ENCODE measurements around the gene TMEM156. TPM values are rescaled to one million over a fixed set of nuclear protein-coding genes. Genes with fewer than 3 reads are reported as not detected.
"Not testable (repeated sequence)": the region's sequence is repeated elsewhere in the genome, so short reads cannot be mapped to it uniquely, and the experiment has no call there.

TMEM156 gene
- polyA plus RNA-seq, 1 donor from 2014 or later: not detected

DNA sequence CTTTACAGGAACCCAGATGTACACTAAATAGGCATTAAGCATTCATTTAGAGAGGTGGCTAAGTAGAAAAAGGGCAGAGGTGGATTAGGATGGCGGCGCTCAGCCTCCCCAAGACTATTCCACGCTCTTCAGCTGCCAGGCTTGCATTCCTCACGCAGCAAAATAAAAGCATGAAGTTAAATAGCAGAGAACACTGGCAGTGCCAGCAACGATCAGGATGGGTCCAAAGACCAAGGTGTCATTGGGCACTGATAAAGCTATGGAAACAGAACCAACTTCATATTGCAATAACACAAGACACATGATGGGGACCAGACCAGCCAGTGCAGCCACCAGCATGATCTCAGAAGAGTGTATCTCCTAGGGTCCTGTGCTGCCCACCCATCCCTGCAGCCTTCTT, 42.0 kb downstream of the TMEM156 start:
- no peaks in the 10 kb centered on the region for H3K79me2 ChIP-seq (replicated peaks; ENCODE audit: insufficient read depth, low read length)
- H3K27ac ChIP-seq (ENCODE audit: low read length): no peak overlapping the region
- TF ChIP-seq EP300 (conservative IDR thresholded peaks at IDR 0.05; ENCODE audit: poor library complexity, severe bottlenecking) (no peak), MXI1 (conservative IDR thresholded peaks at IDR 0.05; ENCODE audit: poor library complexity, severe bottlenecking) (no peak), SMC3 (conservative IDR thresholded peaks at IDR 0.05; ENCODE audit: poor library complexity) (no peak), TAF1 (IDR thresholded peaks at IDR 0.05; ENCODE audit: low read depth) (no peak), EZH2 (IDR thresholded peaks at IDR 0.05; ENCODE audit: borderline replicate concordance, insufficient read depth, low read length, poor library complexity, severe bottlenecking) (no peak), RAD21 (conservative IDR thresholded peaks at IDR 0.05) (no peak), POLR2AphosphoS5 (IDR thresholded peaks at IDR 0.05) (no peak)
- TF ChIP-seq, protein P1, sequence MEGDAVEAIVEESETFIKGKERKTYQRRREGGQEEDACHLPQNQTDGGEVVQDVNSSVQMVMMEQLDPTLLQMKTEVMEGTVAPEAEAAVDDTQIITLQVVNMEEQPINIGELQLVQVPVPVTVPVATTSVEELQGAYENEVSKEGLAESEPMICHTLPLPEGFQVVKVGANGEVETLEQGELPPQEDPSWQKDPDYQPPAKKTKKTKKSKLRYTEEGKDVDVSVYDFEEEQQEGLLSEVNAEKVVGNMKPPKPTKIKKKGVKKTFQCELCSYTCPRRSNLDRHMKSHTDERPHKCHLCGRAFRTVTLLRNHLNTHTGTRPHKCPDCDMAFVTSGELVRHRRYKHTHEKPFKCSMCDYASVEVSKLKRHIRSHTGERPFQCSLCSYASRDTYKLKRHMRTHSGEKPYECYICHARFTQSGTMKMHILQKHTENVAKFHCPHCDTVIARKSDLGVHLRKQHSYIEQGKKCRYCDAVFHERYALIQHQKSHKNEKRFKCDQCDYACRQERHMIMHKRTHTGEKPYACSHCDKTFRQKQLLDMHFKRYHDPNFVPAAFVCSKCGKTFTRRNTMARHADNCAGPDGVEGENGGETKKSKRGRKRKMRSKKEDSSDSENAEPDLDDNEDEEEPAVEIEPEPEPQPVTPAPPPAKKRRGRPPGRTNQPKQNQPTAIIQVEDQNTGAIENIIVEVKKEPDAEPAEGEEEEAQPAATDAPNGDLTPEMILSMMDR (IDR thresholded peaks at IDR 0.05; ENCODE audit: poor library complexity, severe bottlenecking): no peak
- TF ChIP-seq, protein P2, sequence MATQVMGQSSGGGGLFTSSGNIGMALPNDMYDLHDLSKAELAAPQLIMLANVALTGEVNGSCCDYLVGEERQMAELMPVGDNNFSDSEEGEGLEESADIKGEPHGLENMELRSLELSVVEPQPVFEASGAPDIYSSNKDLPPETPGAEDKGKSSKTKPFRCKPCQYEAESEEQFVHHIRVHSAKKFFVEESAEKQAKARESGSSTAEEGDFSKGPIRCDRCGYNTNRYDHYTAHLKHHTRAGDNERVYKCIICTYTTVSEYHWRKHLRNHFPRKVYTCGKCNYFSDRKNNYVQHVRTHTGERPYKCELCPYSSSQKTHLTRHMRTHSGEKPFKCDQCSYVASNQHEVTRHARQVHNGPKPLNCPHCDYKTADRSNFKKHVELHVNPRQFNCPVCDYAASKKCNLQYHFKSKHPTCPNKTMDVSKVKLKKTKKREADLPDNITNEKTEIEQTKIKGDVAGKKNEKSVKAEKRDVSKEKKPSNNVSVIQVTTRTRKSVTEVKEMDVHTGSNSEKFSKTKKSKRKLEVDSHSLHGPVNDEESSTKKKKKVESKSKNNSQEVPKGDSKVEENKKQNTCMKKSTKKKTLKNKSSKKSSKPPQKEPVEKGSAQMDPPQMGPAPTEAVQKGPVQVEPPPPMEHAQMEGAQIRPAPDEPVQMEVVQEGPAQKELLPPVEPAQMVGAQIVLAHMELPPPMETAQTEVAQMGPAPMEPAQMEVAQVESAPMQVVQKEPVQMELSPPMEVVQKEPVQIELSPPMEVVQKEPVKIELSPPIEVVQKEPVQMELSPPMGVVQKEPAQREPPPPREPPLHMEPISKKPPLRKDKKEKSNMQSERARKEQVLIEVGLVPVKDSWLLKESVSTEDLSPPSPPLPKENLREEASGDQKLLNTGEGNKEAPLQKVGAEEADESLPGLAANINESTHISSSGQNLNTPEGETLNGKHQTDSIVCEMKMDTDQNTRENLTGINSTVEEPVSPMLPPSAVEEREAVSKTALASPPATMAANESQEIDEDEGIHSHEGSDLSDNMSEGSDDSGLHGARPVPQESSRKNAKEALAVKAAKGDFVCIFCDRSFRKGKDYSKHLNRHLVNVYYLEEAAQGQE (IDR thresholded peaks at IDR 0.05; ENCODE audit: borderline replicate concordance): no peak
- no peaks in the 10 kb centered on the region for H3K27me3 ChIP-seq (ENCODE audit: insufficient read depth, low read depth, low read length)
- no peaks in the 10 kb centered on the region for H3K36me3 ChIP-seq (ENCODE audit: insufficient read depth, low read length)
- H3K4me2 ChIP-seq (ENCODE audit: low read length): no peak overlapping the region
- no peak overlapping the region for H3K9ac ChIP-seq (ENCODE audit: low read length)
- no peaks in the 10 kb centered on the region for H4K20me1 ChIP-seq (ENCODE audit: insufficient read depth)
- no peaks in the 10 kb centered on the region for H3K9me2 ChIP-seq (ENCODE audit: insufficient read depth, low read length)
- no peaks in the 10 kb centered on the region for H3K9me3 ChIP-seq (ENCODE audit: low read length)
- H3F3A ChIP-seq (ENCODE audit: insufficient read depth, low read length, poor library complexity, severe bottlenecking): no peaks in the 10 kb centered on the region
- H3K4me3 ChIP-seq (ENCODE audit: low read length): no peak overlapping the region
- no peak overlapping the region for H2AFZ ChIP-seq (ENCODE audit: low read depth, low read length)

DNA sequence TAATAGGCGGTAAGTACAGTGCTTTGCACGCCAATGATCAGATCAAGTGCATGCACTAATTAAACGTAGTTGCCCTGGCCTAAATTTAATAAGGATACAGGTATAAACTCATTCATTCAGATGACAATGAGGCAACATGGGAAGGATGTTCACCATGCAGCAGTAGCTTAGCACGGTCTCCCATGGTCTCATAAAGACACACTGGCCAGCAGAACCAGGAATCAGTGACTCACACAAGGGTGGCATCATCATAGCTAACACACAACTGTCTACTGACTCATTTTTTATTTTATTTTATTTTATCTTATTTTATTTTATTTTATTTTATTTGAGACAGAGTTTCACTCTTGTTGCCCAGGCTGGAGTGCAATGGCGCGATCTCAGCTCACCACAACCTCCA, 42.7 kb downstream of the TMEM156 start:
- Histone ChIP-seq H3K79me2 (replicated peaks; ENCODE audit: insufficient read depth, low read length) (no peaks in the 10 kb centered on the region), H3K4me3 (ENCODE audit: low read length) (no peak overlapping the region), H3K36me3 (ENCODE audit: insufficient read depth, low read length) (no peaks in the 10 kb centered on the region), H3K9ac (ENCODE audit: low read length) (no peak overlapping the region), H3K27me3 (ENCODE audit: insufficient read depth, low read depth, low read length) (no peaks in the 10 kb centered on the region), H3F3A (ENCODE audit: insufficient read depth, low read length, poor library complexity, severe bottlenecking) (no peaks in the 10 kb centered on the region), H2AFZ (ENCODE audit: low read depth, low read length) (no peak overlapping the region), H3K27ac (ENCODE audit: low read length) (no peak overlapping the region), H3K9me3 (ENCODE audit: low read length) (no peaks in the 10 kb centered on the region), H4K20me1 (ENCODE audit: insufficient read depth) (no peaks in the 10 kb centered on the region), H3K4me2 (ENCODE audit: low read length) (no peak overlapping the region), H3K9me2 (ENCODE audit: insufficient read depth, low read length) (no peaks in the 10 kb centered on the region)
- no peak for TF ChIP-seq SMC3 (conservative IDR thresholded peaks at IDR 0.05; ENCODE audit: poor library complexity)
- no peak for TF ChIP-seq EP300 (conservative IDR thresholded peaks at IDR 0.05; ENCODE audit: poor library complexity, severe bottlenecking)

DNA sequence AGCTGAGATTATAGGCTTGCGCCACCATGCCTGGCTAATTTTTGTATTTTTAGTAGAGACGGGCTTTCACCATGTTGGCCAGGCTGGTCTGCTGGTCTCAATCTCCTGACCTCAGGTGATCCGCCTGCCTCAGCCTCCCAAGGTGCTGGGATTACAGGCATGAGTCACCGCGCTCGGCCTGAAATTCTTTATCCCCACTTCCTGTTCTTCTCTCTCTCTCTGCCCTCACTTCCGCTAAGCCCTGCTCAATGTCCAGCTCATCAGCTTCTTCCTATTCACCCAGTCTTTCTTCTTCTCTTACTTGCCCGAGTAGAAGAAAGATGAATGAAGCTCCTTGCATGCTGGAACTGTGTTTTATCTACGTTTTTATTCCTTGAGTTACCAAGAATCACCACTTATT, 43.9 kb downstream of the TMEM156 start:
- not testable (repeated sequence) for H3K27me3 ChIP-seq (ENCODE audit: insufficient read depth, low read depth, low read length); H2AFZ ChIP-seq (ENCODE audit: low read depth, low read length); H4K20me1 ChIP-seq (ENCODE audit: insufficient read depth); H3K27ac ChIP-seq (ENCODE audit: low read length); H3K36me3 ChIP-seq (ENCODE audit: insufficient read depth, low read length); H3K9ac ChIP-seq (ENCODE audit: low read length); H3K4me2 ChIP-seq (ENCODE audit: low read length); H3K4me3 ChIP-seq (ENCODE audit: low read length); H3F3A ChIP-seq (ENCODE audit: insufficient read depth, low read length, poor library complexity, severe bottlenecking); H3K9me3 ChIP-seq (ENCODE audit: low read length); H3K79me2 ChIP-seq (replicated peaks; ENCODE audit: insufficient read depth, low read length); H3K9me2 ChIP-seq (ENCODE audit: insufficient read depth, low read length)

All from neural cell (in vitro differentiated cells).